HG03457 (cell line): ENCODE data around the gene PEG3.

Source experiments
- ATAC-seq: cut with Tn5 transposase; IDR thresholded peaks from one replicate; pipeline ENCODE4 v1.9.1; 2021; ENCODE audit warnings: moderate number of reproducible peaks; ENCODE audit not compliant: unreplicated experiment

Gene PEG3

GRCh38 chr19:56811480-56811879 lies 29.0 kb downstream of the PEG3 start:
- no peak for ATAC-seq

- no peak for ATAC-seq
These were observed 30.3 kb downstream of the PEG3 start for GRCh38 chr19:56810260-56810659.

GRCh38 chr19:56808717-56809392 lies 31.7 kb downstream of the PEG3 start:
- ATAC-seq, result no peak

GRCh38 chr19:56806639-56807038 lies 33.9 kb downstream of the PEG3 start:
- no peak for ATAC-seq
